ENCODE data around the gene C10orf143. TPM values are rescaled to one million over a fixed set of nuclear protein-coding genes. Genes with fewer than 3 reads are reported as not detected.
"Not testable (repeated sequence)": the region's sequence is repeated elsewhere in the genome, so short reads cannot be mapped to it uniquely, and the experiment has no call there.

Gene C10orf143
- polyA plus RNA-seq, 3 donors = 2.6 to 7.1 (median 4.2) TPM

- not testable (repeated sequence) for H3K27ac ChIP-seq (ENCODE audit: low read depth, low read length)
- WGBS, 3 donors = 85 to 94% (median 93%) methylated on average over 8 of the region's 8 CpGs
Measured at GRCh38 chr10:130024326-130024725, 86.3 kb downstream of the C10orf143 start.

- 76 to 88% (median 84%) methylated on average over 19 of the region's 19 CpGs for WGBS, 3 donors
Measured at GRCh38 chr10:130023454-130024230, 87.0 kb downstream of the C10orf143 start.

DNA sequence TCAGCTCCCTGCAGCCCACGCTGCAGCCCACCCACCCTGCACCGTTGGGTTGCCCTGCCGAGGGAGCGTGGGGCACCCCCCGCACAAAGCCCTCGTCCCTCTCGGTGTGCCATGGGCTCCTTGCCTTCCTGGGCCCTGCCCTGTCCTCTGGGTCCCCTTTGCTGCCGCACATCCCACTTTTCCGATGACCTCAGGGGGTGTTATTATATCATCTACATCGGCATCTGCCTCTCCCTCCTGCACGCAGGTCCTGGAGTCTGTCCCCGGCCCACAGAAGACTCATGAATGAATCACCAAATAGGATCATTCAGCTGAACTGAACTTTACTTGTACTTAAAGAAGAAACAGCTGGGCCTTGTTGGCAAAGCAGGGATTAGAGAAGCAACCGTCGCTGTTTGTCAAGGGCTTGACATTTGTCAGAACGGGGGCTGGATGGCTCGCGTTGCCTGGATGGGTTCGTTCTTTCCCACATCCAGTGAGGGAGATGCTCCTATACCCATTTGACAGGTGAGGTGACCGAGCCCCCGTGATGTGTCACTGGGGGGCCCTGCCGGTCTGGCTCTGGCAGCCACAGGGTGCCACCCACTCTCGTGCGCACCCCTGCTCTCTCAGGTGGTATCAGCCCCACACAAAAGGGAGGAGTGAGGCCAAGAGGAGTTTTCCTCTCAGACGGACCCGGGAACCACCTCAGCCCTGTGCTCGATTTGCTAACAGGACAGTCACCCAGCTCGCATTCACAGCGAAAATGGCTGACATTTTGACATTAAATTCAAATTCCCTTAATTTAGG is 87.9 kb downstream of the C10orf143 start:
- 73 to 75% (median 73%) methylated on average over 28 of the region's 28 CpGs for WGBS, 3 donors
- H3K27ac ChIP-seq (ENCODE audit: low read depth, low read length) = no peak overlapping the region

More at GRCh38 chr10:130023454-130024230, 87.0 kb downstream of the C10orf143 start:
- no peak overlapping the region for H3K27ac ChIP-seq (ENCODE audit: low read depth, low read length)

DNA sequence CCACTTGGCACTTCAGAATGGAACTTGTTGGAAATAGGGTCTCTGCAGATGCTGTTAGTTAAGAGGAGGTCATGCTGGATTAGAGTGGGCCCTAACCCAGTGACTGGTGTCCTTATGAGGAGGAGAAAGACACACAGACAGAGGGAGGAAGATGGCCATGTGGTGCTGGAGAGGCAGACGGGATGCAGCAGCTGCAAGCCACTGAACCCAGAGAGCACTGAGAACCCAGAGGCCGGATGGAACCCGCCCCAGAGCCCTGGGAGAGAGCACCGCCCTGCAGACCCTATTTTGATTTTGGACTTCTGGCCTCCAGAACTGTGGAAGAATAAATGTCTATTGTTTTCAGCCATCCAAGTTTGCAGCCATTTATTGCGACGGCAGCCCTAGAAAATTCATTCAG is 88.5 kb downstream of the C10orf143 start:
- no peak overlapping the region for H3K27ac ChIP-seq (ENCODE audit: low read depth, low read length)
- 72 to 80% (median 80%) methylated on average over 6 of the region's 6 CpGs for WGBS, 3 donors

- 65 to 70% (median 68%) methylated on average over 12 of the region's 12 CpGs for WGBS, 3 donors
- H3K27ac ChIP-seq (ENCODE audit: low read depth, low read length) = no peak overlapping the region
Measured at GRCh38 chr10:130021383-130021950, 89.2 kb downstream of the C10orf143 start.

- 48 to 64% (median 56%) methylated on average over 19 of the region's 19 CpGs for WGBS, 3 donors
Measured at GRCh38 chr10:130020651-130021382, 89.8 kb downstream of the C10orf143 start.

GRCh38 chr10:130018730-130019185 is 91.9 kb downstream of the C10orf143 start:
- 77 to 84% (median 83%) methylated on average over 7 of the region's 7 CpGs for WGBS, 3 donors
- H3K27ac ChIP-seq (ENCODE audit: low read depth, low read length) = no peak overlapping the region

More at GRCh38 chr10:130020651-130021382, 89.8 kb downstream of the C10orf143 start:
- H3K27ac ChIP-seq (ENCODE audit: low read depth, low read length) = no peak overlapping the region

GRCh38 chr10:130018265-130018664 is 92.4 kb downstream of the C10orf143 start:
- 66 to 78% (median 77%) methylated on average over 5 of the region's 5 CpGs for WGBS, 3 donors
- no peak overlapping the region for H3K27ac ChIP-seq (ENCODE audit: low read depth, low read length)

DNA sequence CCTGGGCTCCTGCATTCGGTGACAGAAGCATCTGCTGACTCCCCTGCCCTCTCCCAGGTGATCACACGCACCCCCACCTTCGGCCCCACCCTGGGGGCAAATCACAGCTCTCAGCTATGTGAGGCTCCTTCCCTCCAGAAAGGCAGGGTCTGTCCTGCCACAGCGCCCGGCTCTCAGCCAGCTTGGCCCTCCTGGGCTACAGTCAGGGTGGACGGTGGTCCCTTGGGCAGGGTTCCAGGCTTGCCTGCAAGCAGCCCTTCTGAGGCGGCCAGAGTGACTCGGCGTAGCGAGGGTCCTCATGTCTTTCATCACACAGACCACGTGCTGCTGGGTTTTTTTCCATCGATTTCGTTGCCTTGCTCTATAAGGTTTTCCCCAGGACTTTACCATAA is 93.0 kb downstream of the C10orf143 start:
- no peak overlapping the region for H3K27ac ChIP-seq (ENCODE audit: low read depth, low read length)
- WGBS, 3 donors = 82 to 90% (median 88%) methylated on average over 13 of the region's 13 CpGs

GRCh38 chr10:130016993-130017630 is 93.5 kb downstream of the C10orf143 start:
- H3K27ac ChIP-seq (ENCODE audit: low read depth, low read length) = no peak overlapping the region
- 76 to 80% (median 77%) methylated on average over 19 of the region's 19 CpGs for WGBS, 3 donors

DNA sequence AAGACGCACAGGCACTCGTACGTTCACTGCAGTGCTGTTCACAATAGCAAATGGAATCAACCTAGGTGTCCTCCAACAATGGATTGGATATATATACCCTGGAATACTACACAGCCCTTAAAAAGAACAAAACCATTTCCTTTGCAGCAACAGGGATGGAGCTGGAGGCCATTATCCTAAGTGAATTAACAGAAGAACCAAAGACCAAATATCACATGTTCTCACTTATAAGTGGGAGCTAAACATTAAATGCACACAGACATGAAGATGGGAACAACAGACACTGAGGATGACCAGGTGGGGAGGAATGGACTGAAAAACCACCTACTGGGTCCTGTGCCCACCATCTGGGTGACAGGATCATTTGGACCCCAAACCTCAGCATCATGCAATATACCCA is 94.5 kb downstream of the C10orf143 start:
- 87 to 93% (median 89%) methylated on average over 3 of the region's 3 CpGs for WGBS, 3 donors
- H3K27ac ChIP-seq (ENCODE audit: low read depth, low read length) = no peak overlapping the region

DNA sequence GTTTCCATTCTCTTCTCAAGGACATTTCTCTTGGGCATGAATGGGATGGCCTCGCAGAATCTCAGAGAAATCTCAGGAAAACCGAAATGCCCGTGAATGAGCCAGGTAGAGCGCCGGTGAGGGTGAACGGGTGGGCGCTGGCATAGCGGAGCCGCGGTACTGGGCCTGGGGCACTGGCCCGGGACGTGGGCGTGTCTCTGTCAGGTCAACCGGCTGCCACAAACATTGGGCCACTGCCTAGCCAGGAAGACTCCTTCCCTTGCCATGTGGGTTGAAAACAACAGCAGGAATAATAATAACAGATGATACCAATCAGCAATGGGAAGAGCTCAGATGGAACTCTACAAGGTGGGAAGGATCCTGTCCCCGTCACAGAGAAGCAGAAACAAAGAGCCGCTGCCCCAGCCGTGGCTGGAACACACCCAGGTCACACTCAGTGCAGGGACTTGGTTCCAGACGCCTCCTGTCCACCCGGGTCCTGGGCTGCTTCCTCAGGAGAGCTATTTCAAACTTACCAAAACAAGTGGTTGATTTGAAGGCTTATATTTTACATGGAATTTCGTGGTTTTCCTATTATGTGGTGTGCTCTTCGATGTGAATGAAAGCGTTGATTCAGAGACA is 95.4 kb downstream of the C10orf143 start:
- H3K27ac ChIP-seq (ENCODE audit: low read depth, low read length) = no peak overlapping the region

DNA sequence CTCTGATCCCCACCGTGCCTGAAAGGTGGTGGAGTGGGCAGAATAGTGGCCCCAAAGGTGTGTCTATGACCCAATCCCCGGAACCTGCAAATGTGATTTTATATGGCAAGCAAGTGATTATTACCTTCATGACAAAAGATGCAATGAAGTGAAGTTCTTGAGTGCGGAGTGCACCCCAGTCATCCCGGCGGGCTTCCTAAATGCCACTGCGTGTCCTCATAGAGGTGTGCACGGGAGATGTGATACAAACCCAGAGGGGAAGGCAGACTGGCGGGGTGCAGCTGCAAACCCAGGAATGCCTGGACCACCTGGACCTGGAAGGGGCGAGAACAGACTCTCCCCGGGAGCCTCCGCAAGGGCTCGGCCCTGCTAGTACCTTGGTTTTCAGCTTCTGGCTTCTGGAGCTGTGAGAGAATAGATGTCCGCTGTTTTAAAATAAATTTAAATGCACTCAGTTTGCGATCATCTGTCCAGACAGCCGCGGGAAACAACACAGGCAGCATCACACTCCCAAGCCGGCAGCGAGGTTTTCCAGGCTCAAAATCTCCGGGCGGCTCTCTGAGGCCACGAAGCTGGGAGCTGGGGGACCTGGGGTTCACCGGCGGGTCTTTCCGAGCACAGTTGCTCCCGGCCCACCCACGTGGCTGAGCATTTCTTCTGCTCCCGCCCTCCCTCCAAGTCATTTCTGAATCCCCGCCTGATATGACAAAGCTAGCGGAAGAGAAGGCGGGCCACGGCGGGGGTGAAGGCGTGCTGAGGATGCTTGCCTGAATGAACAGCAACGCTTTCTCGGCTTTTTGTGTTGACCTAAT is 96.2 kb downstream of the C10orf143 start:
- WGBS, 3 donors = 72 to 77% (median 77%) methylated on average over 35 of the region's 35 CpGs
- H3K27ac ChIP-seq (ENCODE audit: low read depth, low read length) = no peak overlapping the region

More for the DNA sequence above, 95.4 kb downstream of the C10orf143 start:
- WGBS, 3 donors = 79 to 84% (median 81%) methylated on average over 22 of the region's 22 CpGs

Measured in adipose tissue (tissue), 3 donors.